ENCODE data around the gene TREML4.
"Not testable (repeated sequence)": the region's sequence is repeated elsewhere in the genome, so short reads cannot be mapped to it uniquely, and the experiment has no call there.

The TREML4 gene

DNA sequence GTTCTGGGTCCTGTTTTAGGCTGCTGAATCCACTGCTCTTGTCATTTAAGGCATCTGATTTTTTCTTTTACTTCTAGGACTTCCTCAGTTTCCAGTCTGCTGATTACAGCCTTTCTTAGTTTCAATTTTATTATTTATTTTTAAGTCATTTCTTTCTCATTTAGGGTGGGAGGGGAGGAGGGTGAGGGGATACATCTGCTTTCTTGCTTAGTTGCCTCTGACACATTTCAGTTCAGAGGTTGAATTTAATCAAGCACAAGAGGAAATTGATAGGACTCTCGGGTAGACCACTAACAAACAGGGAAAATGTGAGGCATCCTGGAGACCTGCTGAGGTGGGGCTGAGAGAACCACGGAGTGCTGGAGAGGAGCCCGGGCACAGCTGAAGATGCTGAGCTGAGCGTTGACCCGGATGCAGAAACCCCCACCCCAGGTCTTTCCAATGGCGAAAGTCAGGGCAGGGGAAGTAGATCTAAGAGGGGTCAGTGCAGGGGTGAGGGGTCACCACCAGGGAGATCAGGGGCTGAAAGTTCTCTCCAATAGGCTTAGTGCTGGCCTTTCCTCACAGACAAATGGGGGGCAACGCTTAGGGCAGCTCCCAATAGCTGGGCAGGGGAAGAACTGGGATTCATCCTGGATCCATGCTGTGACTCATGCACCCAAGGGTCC lies 19.6 kb upstream of the TREML4 start:
- no peak for DNase-seq

DNA sequence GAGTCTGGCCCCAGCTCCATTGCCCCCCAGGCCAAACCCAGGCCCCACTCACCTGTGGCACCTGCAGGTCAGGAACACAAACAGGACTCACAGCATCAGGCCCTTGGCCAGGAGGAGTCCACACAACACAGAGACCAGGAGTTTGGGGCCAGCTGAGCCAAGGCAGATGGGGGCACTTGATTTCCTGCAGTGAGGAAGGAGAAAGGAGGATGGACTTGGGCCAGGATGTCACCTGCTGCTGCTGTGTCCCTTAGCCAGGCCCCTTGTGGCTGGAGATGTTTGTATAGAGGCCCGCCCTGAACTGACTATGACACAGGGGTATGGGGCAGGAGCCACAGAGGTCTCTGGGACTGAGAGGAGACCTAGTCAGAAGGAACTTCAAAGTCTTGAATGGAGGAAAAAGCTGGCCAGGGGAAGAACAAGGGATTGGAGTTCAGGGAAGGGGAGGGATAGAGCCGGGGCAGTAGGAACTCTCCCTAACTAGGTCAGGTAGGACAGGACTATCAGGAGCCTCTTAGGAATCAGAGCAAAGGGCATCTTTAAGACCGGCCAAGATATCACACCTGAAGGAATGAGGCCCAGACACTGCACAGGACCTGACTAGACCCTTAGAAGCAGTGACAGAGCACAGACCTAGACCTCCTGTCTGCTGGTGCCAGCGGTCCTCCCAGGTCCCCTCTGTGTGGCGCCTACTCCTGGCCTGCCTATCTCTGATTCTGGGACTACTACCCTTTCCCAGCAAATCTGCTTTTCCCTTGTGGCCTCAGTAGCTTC lies 18.4 kb upstream of the TREML4 start:
- no peak for DNase-seq

DNA sequence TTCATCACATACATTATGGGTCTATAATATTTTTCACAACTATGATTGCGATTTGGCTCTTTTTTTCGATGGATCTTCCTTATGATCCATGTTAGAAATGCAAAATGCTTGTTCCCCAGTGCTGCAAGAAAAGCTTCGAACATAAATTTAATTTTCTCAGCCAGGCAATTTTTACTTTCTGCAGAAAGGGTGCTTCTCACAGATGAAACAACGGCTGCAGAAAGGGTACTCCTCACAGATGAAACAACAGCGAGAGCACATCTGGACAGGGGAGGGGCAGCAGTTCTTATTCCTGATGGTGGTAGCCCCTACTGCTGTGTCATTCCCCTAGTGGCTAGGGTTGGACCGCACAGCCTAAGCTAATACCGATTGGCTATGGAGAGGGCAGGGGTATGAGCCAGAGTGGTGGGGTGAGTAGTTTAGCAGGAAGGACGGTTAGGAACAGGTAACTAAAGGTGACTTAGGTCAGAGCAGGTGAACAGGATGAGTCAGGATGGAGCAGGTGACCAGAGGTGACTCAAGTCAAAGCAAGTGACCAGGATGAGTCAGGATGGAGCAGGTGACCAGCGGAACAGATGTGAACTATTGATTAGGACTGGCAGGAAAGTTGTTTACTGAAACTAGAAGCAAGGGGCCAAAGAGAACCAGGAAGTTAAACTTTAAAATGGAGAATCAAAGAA lies 13.4 kb upstream of the TREML4 start:
- DNase-seq: no peak

DNA sequence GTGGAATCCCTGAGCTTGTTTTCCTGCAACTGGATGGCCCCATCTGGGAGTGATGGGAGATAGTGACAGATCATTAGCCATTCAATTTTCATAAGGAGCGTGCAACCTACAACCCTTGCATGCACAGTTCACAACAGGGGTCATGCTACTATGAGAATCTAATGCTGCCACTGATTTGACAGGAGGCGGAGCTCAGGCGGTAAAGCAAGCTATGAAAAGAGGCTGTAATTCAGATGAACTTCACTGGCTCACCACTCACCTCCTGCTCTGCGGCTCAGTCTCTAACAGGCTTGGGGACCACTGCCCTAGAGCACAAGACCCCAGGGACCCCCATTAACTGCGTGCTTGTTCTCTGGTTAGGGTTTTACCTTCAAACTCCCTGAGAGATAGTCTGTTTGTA lies 12.4 kb upstream of the TREML4 start:
- DNase-seq: no peak

DNA sequence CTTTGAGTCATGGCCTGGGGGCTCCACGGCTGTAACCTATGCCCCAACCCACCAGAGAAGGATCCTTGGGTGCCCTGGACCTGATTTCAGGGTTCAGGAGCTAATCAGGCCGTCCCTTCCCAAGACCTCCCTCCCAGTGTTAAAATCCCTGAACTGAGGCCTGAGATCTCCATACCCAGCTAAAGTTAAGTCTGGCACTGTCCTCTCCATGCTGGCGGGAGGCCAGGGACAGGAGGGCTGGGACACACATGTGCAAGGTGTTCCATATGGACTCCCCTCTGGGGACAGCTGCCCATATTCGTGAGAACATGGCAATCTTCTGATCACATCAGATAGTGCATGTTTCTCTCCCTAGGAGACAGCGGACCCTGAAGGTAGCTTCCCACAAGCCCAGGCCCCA lies 11.5 kb upstream of the TREML4 start:
- no peak for DNase-seq

DNA sequence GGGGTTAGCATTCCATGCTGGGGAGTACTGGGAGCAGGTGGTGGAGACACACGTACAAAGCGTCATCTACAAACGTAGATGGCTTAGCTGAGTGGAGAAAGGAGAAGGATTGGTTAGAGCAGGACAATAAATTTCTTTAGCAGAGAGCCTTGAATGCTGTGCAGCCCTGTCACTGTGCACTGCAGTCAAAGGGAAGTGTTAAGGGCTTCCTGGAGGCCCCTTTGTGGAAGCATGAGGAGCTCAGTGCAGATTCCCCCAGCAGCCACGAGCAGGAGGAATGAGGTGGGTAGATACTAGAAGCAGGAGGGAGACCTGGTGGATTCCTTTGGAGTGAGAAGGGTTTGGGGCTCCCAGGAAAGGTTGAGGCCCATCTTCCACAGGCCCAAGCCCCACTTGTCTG lies 6.1 kb upstream of the TREML4 start:
- no peak for DNase-seq

DNA sequence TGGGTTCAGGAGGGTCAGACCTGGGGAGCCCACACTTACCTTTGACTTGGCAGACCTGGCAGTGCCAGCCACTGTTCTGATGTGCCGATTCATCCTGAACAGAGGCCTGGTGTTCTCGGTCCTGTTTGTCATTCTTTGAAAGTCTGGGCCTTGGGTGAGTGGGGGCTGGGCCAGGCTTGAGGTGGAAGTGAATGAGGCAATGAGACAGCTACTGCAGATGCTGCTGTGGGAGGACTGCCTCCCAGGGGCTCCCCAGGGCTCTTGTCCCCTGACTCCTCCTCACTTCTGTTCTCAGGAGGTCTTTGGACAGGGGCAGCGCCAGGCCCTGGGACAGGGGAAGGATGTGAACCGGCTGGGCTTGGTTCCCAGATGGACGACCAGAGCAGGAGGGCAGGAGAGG lies 5.6 kb upstream of the TREML4 start:
- DNase-seq: no peak

DNA sequence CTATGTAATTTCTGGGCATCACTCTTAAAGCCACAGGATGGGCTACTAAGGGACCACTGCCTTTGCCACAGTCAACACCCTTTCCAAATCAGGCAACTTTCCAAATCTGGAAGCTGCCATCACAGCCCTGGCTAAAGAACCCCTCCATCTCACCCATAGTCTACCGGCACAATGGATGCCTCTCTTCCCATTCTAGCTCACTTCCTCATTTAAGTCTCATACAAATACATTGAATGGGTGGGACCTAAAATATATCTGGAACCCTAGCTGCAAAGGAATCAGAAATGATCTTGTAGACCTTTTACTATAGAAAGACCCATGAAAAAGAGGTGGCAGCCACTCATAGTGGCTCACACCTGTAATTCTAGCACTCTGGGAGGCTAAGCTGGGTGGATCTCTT lies 3.3 kb upstream of the TREML4 start:
- no peak for DNase-seq

DNA sequence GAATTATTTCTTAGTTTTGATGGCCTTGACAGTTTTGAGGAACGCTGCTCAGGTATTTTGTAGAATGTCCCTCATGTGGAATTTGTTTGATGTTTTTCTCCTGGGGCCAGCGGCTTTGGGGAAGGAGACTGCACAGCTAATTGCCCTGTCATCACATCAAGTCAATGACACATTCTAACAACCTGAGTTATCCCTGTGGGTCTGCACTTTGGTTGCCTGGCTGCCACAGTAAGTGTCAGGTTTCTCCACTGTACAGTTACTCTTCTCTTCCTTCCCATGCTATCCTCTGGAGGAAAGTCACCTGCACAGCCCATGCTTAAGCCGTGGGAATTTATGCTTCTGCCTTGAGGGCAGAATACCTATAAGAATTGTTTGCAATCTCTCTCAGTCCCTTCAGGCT lies 1.4 kb upstream of the TREML4 start:
- peak; percentile 73 for DNase-seq

DNA sequence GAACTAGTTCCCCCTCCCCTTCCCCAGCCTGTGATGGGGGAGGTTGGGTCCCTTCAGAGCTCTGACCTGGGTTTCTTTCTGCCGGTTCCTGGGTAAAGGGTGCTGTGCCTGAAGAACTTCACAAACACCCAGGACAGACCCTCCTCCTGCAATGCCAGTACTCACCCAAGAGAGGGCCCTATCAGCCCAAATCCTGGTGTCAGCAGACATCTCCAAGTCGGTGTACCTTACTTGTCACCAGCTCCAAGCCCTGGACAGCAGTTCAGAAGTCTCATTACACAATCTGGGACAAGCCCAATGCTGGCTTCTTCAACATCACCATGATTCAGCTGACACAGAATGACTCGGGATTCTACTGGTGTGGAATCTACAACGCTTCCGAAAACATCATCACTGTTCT lies 467 bp downstream of the TREML4 start:
- DNase-seq: no peak

DNA sequence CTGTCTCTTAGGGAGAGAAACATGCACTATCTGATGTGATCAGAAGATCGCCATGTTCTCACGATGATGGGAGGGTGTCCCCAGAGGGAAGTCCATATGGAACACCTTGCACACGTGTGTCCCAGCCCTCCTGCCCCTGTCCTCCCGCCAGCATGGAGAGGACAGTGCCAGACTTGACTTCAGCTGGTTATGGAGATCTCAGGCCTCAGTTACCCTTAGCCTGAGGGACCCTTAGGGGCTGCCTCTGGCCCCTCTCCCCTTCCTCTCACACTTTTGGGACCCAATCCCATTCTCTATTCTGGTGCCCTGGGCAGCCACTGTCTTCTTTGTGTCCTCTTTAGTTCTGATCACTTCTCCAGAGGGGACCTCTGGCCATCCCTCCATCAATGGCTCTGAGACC lies 1.6 kb downstream of the TREML4 start:
- no peak for DNase-seq

DNA sequence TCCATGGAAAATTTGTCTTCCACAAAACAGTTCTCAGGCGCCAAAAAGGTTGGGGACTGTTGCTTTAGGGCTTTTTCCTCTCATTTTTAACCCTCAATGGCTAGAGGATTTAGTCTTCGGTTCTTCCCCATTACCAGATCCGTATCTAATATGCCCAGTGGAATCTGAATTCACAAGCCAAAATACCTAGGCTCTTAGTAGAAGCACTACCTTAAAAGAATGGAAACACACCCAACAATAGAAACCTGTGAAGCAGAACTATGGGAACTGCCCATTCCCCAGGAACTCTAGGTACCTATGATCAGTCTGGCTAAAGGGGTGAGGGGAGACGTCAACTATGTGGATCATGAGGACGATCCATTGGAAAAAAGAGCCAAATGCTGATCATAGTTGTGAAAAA lies 3.1 kb downstream of the TREML4 start:
- DNase-seq: no peak

DNA sequence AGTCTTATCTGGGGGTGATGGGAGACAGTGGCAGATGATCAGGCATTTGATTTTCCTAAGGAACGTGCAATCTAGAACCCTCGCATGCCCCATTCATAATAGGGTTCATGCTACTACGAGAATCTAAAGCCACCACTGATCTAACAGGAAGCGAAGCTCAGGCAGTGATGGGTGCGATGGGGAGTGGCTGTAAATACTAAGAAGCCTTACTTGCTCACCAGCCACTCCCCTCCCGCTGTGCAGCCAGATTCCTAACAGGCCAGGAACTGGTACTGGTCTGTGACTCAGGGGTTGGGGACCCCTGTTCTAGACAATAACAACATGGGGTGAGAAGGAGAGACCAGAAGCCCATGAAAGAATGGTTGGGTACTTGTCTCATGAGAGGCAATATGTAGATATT lies 4.5 kb downstream of the TREML4 start:
- DNase-seq: no peak

DNA sequence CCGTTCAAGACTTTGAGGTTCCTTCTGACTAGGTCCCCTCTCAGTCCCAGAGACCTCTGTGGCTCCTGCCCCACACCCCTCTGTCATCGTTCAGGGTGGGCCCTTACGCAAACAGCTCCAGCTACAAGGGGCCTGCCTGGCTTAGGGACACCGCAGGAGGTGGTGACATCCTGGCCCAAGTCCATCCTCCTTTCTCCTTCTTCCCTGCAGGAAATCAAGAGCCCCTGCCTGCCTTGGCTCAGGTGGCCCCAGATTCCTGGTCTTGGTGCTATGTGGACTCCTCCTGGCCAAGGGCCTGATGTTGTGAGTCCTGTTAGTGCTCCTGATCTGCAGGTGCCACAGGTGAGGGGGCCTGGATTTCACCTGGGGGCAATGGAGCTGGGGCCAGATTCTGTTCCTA lies 8.1 kb downstream of the TREML4 start:
- no peak for DNase-seq

DNA sequence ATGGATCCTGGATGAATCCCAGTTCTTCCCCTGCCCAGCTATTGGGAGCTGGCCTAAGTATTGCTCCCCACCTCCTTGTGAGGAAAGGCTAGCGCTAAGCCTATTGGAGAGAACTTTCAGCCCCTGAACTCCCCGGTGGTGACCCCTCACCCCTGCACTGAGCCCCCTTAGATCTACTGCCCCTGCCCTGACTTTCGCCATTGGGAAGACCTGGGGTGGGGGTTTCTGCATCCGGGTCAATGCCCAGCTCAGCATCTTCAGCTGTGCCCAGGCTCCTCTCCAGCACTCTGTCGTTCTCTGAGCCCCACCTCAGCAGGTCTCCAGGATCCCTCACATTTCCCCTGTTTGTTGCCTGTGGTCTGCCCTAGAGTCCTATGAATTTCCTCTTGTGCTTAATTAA lies 9.0 kb downstream of the TREML4 start:
- no peak for DNase-seq

DNA sequence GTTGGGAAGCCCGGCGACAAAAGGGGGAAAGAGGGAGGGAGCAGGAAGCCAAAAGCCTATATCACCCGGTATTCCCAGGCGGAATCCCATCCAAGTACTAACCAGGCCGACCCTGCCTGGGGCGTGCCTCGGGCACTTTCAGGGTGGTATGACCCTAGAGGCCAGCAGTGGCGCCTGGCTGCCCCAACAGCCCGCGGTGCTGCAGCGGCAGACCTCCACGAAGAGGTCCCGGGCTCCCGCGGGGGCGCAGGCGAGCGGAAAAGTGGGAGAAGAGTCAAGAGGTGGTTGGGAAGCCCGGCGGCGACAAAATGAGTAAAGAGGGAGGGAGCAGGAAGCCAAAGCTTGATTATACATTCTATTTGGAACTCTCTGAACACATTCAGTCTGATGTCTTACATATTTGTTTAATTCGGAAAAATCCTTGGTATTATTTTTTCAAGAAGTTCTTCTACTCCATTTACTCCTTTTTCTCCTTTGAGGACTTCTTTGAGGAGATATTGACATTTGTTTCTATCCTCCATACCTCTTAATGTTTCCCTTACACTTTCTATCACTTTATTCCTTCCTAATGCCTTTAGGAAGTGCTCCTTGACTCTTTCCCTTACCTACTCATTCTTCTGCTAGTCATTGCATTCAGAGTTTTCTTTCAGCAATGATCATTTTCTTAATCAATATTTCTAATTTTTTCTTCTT lies 11.5 kb downstream of the TREML4 start:
- no peak for DNase-seq

DNA sequence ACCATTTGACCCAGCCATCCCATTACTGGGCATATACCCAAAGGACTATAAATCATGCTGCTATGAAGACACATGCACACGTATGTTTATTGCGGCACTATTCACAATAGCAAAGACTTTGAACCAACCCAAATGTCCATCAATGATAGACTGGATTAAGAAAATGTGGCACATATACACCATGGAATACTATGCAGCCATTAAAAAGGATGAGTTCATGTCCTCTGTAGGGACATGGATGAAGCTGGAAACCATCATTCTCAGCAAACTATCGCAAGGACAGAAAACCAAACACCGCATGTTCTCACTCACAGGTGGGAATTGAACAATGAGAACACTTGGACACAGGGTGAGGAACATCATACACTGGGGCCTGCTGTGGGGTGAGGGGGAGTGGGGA lies 18.4 kb downstream of the TREML4 start:
- DNase-seq: not testable (repeated sequence)

DNA sequence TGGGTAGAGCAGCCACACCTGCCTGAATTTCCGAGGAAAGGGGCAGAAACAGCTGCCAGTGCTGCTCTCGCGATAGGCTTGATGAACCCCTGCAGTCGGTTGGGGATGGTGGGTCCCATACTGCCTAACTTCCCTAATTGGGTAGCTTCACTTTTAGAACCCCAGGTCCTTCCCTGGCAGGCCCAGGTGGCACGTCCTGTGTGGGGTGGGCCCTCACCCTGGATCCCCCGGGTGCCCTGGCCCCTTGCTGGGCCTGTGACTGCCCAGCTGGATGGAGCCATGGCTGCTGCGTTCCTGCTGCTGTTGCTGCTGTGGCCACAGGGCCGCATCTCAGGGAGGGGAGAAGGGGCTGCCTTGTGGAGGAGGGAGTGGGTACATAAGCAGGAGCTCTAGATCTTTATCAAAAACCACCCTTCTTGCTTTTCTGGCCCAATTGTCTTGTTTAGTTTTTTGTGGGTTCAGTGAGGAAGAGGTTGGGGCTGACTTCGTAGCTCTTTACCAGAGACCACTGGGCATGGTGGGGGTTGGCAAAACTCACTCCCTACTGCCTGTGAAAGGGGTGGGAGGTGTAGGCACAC lies 19.2 kb downstream of the TREML4 start:
- DNase-seq: no peak

DNA sequence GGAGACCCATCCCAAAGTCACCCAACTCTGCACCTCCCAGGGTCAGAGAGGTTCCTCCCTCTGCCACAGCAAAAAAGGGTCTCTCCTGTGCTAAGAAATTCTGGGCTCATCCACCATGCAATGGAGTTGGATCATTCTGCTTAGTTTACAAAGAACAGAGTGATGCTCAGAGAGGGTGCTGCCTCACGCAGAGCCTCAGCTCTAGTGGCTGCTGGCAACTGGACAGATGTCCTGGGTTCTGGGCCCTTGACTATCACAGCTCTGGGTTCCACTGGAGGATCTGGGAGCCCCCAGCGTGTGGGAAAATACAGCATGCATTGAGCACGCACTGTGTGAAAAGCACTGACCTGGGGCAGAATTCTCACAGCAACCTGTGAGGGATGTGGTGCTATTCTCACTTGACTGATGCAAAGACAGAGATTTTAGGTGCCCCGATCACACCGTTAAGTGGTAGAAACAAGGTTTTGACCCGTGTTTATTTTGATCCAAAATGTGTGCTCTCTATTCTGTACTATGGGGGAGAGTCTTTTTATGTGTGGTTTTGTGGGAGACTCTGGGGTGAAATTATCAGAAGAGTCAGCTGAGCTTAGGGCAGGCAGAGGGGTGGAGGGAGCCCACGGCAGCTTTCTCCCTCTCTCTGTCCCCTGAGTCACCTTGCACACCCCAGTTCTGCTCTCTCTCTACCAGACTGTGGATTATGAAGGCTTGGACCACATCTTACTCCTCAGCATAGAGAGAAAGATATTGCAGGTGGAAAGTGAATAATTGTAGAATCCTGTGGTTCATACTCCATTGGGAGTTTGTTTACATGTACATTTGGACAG lies 19.9 kb downstream of the TREML4 start:
- no peak for DNase-seq

DNA sequence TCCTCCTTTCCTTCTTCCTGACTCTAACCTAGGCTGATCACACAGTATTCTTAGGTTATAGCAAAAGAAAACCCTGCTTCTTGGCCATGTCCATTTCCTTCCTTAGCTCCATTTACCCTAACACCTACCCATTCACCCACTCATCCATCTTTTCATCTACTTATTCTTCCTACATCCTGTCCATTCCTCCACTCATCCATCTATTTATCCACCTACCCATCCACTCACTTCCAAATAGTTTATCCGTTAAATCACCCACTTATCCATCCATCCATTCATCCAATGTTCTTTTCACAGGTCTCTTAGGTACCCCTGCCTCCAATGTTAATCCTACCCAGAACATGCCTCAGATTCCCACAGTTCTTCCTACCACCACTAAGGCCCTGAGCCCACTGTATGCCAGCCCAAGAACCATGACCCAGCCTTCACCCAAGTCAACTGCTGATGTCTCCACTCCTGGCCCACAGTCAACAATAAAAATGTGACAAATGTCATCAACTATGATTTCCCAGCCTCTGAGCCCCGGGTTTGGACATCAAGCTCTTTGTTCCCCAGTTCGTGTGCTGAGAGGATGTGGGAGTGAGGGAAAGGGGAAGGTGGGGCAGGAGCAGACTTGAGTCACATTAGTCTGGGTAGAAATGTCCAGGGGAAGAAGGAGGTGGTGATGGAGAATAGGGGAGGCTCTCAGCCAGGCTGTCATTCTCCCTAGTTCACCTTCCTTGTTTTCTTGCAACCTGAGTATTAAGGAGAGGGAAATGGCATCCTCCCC lies 24.4 kb downstream of the TREML4 start:
- DNase-seq: no peak

DNA sequence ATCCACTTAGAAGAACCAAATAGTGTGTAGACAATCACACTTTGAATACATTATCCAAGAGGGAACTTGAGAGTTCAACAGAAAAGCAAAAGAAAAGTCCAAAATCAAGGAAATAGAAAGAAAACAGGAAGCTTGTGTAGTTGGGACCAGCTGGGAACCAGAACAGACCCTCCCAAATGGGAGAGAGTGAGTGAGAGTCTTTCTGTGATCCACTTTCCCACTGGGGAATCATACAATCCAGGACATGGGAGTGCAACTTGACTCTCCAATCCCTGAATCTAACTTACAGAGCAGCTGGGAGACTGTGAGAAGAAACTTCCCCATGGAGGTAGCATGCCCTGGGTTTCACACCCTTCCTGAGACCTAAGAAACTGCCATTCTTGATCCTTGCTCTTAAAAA lies 27.0 kb downstream of the TREML4 start:
- no peak for DNase-seq

Data from NCI-H510A treated with DMSO at 0.1 percent for 48 hours (cell line).